ENCODE results near the gene SPACDR. TPM values are rescaled to one million over a fixed set of nuclear protein-coding genes. Genes with fewer than 3 reads are reported as not detected.

SPACDR gene
- total RNA-seq, 2 experiments from 2014 or later, result 0.64 to 0.93 TPM

DNA sequence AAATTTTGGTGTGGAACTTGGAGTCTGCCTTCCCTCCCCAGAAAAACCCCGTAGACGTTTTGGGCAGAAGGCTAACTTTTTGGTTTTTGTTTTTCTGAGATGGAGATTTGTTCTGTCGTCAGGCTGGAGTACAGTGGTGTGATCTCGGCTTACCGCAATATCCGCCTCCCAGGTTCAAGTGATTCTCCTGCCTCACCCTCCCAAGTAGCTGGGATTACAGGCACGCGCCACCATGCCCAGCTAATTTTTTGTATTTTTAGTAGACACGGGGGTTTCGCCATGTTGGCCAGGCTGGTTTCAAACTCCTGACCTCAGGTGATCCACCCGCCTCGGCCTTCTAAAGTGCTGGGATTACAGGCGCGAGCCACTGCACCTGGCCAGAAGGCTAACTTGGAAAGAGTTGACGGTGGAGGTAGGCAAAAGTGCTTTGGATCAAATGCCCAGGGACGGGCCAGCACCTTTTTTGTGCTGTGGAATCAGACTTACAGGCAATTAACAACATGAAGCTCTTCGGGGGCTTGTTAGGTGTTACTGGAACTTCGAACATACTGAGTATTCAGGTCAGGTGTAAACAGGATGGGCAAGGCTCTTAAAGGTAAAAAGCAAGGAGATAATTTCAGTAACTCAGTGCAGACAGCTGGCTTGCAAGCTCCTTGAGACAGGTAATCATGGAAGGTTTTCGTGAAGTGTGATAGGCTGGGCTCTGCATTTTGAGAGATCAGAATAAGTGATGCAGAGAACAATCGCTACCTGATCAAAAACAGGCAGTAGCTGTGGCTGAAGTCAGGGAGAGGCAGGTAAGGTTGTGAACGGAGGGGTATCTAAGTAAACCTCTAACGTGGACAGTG lies 29.5 kb downstream of the SPACDR start:
- Mint-ChIP-seq H3K9me3 (no peaks in the 10 kb centered on the region), H3K4me1 (ENCODE audit: low read depth) (peaks cover 52% of the 10 kb centered on the region), H3K27me3 (peaks cover 2% of the 10 kb centered on the region), H3K4me3 (peak overlapping the region; percentile 95), H3K27ac (peak overlapping the region; percentile 100), H3K36me3 (ENCODE audit: low read depth) (peaks cover 58% of the 10 kb centered on the region)
- TF ChIP-seq, protein P1, sequence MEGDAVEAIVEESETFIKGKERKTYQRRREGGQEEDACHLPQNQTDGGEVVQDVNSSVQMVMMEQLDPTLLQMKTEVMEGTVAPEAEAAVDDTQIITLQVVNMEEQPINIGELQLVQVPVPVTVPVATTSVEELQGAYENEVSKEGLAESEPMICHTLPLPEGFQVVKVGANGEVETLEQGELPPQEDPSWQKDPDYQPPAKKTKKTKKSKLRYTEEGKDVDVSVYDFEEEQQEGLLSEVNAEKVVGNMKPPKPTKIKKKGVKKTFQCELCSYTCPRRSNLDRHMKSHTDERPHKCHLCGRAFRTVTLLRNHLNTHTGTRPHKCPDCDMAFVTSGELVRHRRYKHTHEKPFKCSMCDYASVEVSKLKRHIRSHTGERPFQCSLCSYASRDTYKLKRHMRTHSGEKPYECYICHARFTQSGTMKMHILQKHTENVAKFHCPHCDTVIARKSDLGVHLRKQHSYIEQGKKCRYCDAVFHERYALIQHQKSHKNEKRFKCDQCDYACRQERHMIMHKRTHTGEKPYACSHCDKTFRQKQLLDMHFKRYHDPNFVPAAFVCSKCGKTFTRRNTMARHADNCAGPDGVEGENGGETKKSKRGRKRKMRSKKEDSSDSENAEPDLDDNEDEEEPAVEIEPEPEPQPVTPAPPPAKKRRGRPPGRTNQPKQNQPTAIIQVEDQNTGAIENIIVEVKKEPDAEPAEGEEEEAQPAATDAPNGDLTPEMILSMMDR (IDR thresholded peaks at IDR 0.05), result no peak
- DNase-seq, result peak in 1 of 14 experiments; percentile 35
- intact Hi-C loops (cut with DNase I, micrococcal nuclease), result loop anchor here in 1 of 2 experiments (5.0 to 10.0 kb wide), 2 partner anchors 238 to 820 kb away; partner anchors contain the start of gene GNB2
- POLR2A ChIA-PET, result interaction anchor here (1.0 to 3.7 kb wide), 7 partner anchors 26 to 286 kb away, joined by 3 to 48 read pairs (median 4); partner anchors contain the start of genes FBXO24, LAMTOR4, LRCH4 and MOSPD3
- H3K27ac ChIP-seq (ENCODE audit: low read depth in 1 of 2, low read length in 2 of 2), result peak overlapping the region in 1 of 2 donors; percentile 53
- peak overlapping the region; percentile 67 for H3K4me3 ChIP-seq (ENCODE audit: low read length)
- peaks cover 30% of the 10 kb centered on the region for H3K36me3 ChIP-seq (ENCODE audit: insufficient read depth, low read length)
- H3K4me1 ChIP-seq (ENCODE audit: insufficient read depth, low read length), result peaks cover 66% of the 10 kb centered on the region
- CTCF ChIA-PET, result interaction anchor here (0.6 to 1.0 kb wide), 2 partner anchors 27 to 271 kb away, joined by 3 read pairs; no protein-coding TSS in a partner anchor
- no peak for ATAC-seq (ENCODE audit: poor library complexity)
- no peaks in the 10 kb centered on the region for H3K27me3 ChIP-seq (ENCODE audit: control insufficient read depth in 1 of 2, insufficient read depth in 2 of 2, low read length in 2 of 2)
- H3K9me3 ChIP-seq (ENCODE audit: control insufficient read depth in 1 of 2, insufficient read depth in 1 of 2, low read length in 2 of 2), result no peaks in the 10 kb centered on the region

DNA sequence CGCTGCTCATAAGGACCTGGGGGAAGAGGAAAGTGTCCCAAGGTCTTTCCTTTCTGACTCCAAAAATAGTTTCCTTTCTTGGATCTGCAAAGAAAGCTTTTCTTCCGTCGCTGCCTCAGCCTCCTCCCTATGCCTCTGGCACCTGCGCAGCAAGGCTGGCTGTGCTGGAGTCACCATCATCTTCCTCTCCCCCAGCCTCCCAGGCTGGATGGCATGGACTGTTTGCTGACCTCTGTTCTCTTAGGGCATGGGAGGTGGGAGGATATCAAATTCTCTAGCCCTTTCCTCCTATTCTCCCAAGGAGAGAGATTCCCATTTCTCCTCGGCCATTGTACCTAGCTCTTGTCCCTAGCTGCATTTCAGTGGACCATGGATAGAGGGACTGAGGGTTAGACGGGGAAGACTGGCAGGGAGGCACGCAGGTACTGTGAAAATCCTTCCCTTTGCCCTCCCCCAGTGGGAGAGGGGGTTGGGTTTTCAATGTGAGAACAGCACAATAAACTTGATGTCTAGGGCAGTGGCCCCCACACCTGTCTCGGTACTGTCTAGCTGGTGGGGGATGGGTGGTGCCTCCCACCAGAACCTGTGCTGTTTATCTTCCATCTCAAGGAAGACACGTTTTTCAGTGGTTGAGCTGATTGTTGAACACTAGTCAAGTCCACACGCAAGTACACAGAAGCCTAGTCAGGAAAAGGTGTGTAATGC lies 30.3 kb downstream of the SPACDR start:
- Mint-ChIP-seq H3K9me3 (no peaks in the 10 kb centered on the region), H3K36me3 (ENCODE audit: low read depth) (peaks cover 66% of the 10 kb centered on the region)

GRCh38 chr7:100433276-100433591 lies 30.8 kb downstream of the SPACDR start:
- Mint-ChIP-seq H3K4me1 (ENCODE audit: low read depth) (peaks cover 62% of the 10 kb centered on the region), H3K9me3 (no peaks in the 10 kb centered on the region), H3K27ac (peak overlapping the region; percentile 100), H3K4me3 (peak overlapping the region; percentile 95), H3K36me3 (ENCODE audit: low read depth) (peaks cover 71% of the 10 kb centered on the region), H3K27me3 (peaks cover 11% of the 10 kb centered on the region)
- peaks cover 30% of the 10 kb centered on the region for H3K36me3 ChIP-seq (ENCODE audit: insufficient read depth, low read length)
- CTCF ChIA-PET, result no interaction called here
- POLR2A ChIA-PET, result interaction anchor here (1.2 to 3.7 kb wide), 3 partner anchors 32 to 284 kb away, joined by 3 to 48 read pairs (median 4); partner anchors contain the start of genes FBXO24, LAMTOR4 and LRCH4
- peaks cover 72% of the 10 kb centered on the region for H3K4me1 ChIP-seq (ENCODE audit: insufficient read depth, low read length)
- DNase-seq (peak in 1 of 14 experiments; percentile 24), ATAC-seq (ENCODE audit: poor library complexity) (no peak)
- H3K27ac ChIP-seq (ENCODE audit: low read depth in 1 of 2, low read length in 2 of 2), result no peak overlapping the region
- TF ChIP-seq, protein P1 (IDR thresholded peaks at IDR 0.05), result no peak
- no peak overlapping the region for H3K4me3 ChIP-seq (ENCODE audit: low read length)
- no peaks in the 10 kb centered on the region for H3K27me3 ChIP-seq (ENCODE audit: control insufficient read depth in 1 of 2, insufficient read depth in 2 of 2, low read length in 2 of 2)
- intact Hi-C loops (cut with DNase I, micrococcal nuclease), result loop anchor here in 1 of 2 experiments (10.0 kb wide), 1 partner anchor 822 kb away; no protein-coding TSS in a partner anchor
- H3K9me3 ChIP-seq (ENCODE audit: control insufficient read depth in 1 of 2, insufficient read depth in 1 of 2, low read length in 2 of 2), result no peaks in the 10 kb centered on the region

More for the DNA sequence above, 30.3 kb downstream of the SPACDR start:
- intact Hi-C loops (cut with DNase I, micrococcal nuclease), result loop anchor here in 1 of 2 experiments (10.0 kb wide), 1 partner anchor 821 kb away; no protein-coding TSS in a partner anchor
- ChIA-PET CTCF (interaction anchor here (0.6 to 1.0 kb wide), 2 partner anchors 26 to 272 kb away, joined by 3 read pairs; no protein-coding TSS in a partner anchor), POLR2A (interaction anchor here (1.2 to 3.7 kb wide), 4 partner anchors 27 to 285 kb away, joined by 3 to 48 read pairs (median 4); partner anchors contain the start of genes FBXO24, LAMTOR4 and LRCH4)
- Histone ChIP-seq H3K27ac (ENCODE audit: low read depth in 1 of 2, low read length in 2 of 2) (no peak overlapping the region), H3K27me3 (ENCODE audit: control insufficient read depth in 1 of 2, insufficient read depth in 2 of 2, low read length in 2 of 2) (no peaks in the 10 kb centered on the region), H3K4me1 (ENCODE audit: insufficient read depth, low read length) (peaks cover 67% of the 10 kb centered on the region), H3K36me3 (ENCODE audit: insufficient read depth, low read length) (peaks cover 30% of the 10 kb centered on the region), H3K9me3 (ENCODE audit: control insufficient read depth in 1 of 2, insufficient read depth in 1 of 2, low read length in 2 of 2) (no peaks in the 10 kb centered on the region), H3K4me3 (ENCODE audit: low read length) (no peak overlapping the region)
- Mint-ChIP-seq H3K4me3 (peak overlapping the region; percentile 95), H3K27ac (peak overlapping the region; percentile 100), H3K27me3 (peaks cover 7% of the 10 kb centered on the region), H3K4me1 (ENCODE audit: low read depth) (peaks cover 58% of the 10 kb centered on the region)
- peak in 1 of 14 experiments; percentile 40 for DNase-seq
- ATAC-seq (ENCODE audit: poor library complexity), result no peak
- TF ChIP-seq, protein P1 (IDR thresholded peaks at IDR 0.05), result no peak

Data from CD4-positive, alpha-beta T cell (primary cell).